ENCODE measurements around the gene TACR1.

TACR1 gene

DNA sequence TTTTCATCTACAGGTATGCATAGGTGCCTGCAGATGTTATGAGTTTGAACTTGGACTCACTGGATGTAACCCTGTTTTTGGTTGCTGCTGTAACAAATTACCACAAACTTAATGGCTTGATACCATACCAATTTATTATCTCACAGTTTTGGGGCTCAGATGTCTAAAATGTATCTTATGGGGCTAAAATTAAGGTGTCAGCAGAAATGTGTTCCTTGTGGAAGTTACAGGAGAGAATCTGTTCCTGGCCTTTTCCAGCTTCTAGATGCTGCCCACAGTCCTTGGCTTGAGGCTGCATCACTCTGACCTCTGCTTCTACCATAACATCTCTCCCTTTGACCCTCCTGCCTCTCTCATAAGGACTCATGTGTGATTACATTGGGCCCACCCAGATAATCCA lies 193.3 kb downstream of the TACR1 start:
- no peak for DNase-seq

DNA sequence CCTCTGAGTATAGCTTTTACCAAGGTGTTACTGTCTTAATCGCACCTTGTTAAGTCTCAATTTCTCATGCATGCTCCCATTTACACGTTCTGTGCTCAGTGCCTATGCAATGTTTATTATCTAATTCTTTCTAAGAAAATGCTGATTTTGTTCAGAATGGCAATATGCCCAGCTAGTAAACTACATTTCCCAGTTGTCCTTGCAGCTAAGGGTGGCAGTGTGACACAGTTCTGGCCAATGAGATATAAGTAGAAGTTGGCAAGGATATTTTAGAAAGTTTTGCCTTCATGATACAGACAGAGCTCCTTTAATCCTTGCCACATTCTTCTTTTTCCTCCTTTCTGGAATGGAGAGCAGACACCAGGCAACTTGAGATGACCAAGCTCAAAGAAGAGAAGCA lies 195.5 kb downstream of the TACR1 start:
- no peak for DNase-seq

DNA sequence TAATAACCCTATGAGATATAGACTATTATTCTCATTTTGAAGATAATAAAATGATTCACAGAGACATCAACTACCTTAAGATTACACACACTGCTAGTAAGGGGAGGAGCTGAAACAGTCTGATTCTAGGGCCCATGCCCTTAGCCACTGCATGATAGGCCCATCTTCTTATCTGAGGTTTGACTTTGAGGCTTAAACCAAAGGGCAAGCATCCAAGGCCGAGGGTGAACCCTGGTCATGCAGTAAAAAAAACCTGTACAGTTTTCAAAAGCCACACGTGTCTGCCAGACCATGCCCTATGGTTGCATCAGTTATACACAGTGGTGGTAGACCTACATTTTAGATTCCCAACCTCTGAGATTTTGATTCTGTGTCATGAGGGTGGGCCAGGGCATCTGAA lies 196.0 kb downstream of the TACR1 start:
- no peak for DNase-seq

DNA sequence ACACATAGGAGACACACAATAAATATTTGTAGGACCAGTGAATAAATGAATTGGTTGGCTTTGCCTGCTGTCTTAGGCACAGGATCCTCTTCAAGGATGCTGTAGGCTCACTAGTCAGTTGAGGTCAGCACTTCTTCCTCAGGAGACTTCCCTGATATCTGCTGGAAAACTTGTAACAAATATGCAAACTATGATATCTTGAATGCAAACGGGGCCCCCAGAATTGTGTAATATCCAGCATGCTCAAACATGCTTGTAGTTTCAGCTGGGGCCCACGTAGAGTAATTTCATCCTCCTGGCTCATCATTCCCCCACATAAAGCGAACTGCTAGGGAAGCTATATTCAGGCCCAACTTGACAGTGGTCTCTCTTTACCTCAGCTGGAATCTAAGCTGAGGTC lies 197.3 kb downstream of the TACR1 start:
- peak; percentile 68 for DNase-seq

- no peak for DNase-seq
These were observed 199.9 kb downstream of the TACR1 start for GRCh38 chr2:74999468-74999867.

All from fibroblast of skin of right quadriceps (primary cell).